Measurements from ENCODE around the gene SKIDA1.

GRCh38 chr10:21488957-21489446, 36.5 kb downstream of the SKIDA1 start:
- TF ChIP-seq, protein P1, sequence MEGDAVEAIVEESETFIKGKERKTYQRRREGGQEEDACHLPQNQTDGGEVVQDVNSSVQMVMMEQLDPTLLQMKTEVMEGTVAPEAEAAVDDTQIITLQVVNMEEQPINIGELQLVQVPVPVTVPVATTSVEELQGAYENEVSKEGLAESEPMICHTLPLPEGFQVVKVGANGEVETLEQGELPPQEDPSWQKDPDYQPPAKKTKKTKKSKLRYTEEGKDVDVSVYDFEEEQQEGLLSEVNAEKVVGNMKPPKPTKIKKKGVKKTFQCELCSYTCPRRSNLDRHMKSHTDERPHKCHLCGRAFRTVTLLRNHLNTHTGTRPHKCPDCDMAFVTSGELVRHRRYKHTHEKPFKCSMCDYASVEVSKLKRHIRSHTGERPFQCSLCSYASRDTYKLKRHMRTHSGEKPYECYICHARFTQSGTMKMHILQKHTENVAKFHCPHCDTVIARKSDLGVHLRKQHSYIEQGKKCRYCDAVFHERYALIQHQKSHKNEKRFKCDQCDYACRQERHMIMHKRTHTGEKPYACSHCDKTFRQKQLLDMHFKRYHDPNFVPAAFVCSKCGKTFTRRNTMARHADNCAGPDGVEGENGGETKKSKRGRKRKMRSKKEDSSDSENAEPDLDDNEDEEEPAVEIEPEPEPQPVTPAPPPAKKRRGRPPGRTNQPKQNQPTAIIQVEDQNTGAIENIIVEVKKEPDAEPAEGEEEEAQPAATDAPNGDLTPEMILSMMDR (IDR thresholded peaks at IDR 0.05): no peak
- TF ChIP-seq POLR2A (IDR thresholded peaks at IDR 0.05): no peak

Measured in breast epithelium (tissue), 3 donors.